HG03060 (cell line): Measurements from ENCODE around the gene TPRX1.
A peak's percentile ranks its signal among the peaks of the same experiment; 100 is the strongest.
"Not testable (repeated sequence)": the region's sequence is repeated elsewhere in the genome, so short reads cannot be mapped to it uniquely, and the experiment has no call there.

Experiments
- ATAC-seq: cut with Tn5 transposase; IDR thresholded peaks from one replicate; pipeline ENCODE4 v1.9.1; 2021; ENCODE audit warnings: low read depth, moderate number of reproducible peaks; ENCODE audit not compliant: unreplicated experiment

Gene TPRX1

GRCh38 chr19:47803148-47803547 lies 1.2 kb downstream of the TPRX1 start:
- not testable (repeated sequence) for ATAC-seq

- ATAC-seq: no peak
Measured at GRCh38 chr19:47802521-47803043, 1.8 kb downstream of the TPRX1 start.

- ATAC-seq: no peak
Measured at GRCh38 chr19:47801270-47801669, 3.1 kb downstream of the TPRX1 start.

GRCh38 chr19:47798904-47799266 lies 5.5 kb downstream of the TPRX1 start:
- no peak for ATAC-seq

GRCh38 chr19:47797996-47798903 lies 6.1 kb downstream of the TPRX1 start:
- no peak for ATAC-seq

GRCh38 chr19:47796785-47797184 lies 7.6 kb downstream of the TPRX1 start:
- ATAC-seq: no peak

- ATAC-seq: no peak
Measured at GRCh38 chr19:47794526-47794925, 9.8 kb downstream of the TPRX1 start.

- ATAC-seq: no peak
Measured at GRCh38 chr19:47792616-47793015, 11.7 kb downstream of the TPRX1 start.

GRCh38 chr19:47790398-47790814 lies 13.9 kb downstream of the TPRX1 start:
- no peak for ATAC-seq

GRCh38 chr19:47789811-47790210 lies 14.5 kb downstream of the TPRX1 start:
- ATAC-seq: not testable (repeated sequence)

GRCh38 chr19:47787307-47787706 lies 17.0 kb downstream of the TPRX1 start:
- ATAC-seq: not testable (repeated sequence)

GRCh38 chr19:47786566-47786965 lies 17.8 kb downstream of the TPRX1 start:
- no peak for ATAC-seq

GRCh38 chr19:47781590-47782262 lies 22.6 kb downstream of the TPRX1 start:
- ATAC-seq: no peak

GRCh38 chr19:47780215-47780551 lies 24.2 kb downstream of the TPRX1 start:
- no peak for ATAC-seq

GRCh38 chr19:47779524-47780214 lies 24.7 kb downstream of the TPRX1 start:
- ATAC-seq: no peak

GRCh38 chr19:47778954-47779351 lies 25.4 kb downstream of the TPRX1 start:
- ATAC-seq: no peak

- ATAC-seq: peak; percentile 49
Measured at GRCh38 chr19:47778049-47778953, 26.1 kb downstream of the TPRX1 start, which contains the start of gene SELENOW. Gene SELENOW, plus strand, starts transcription at chr19:47778703. Its CDS starts 83 bp downstream, at chr19:47778786.

GRCh38 chr19:47777245-47778048 lies 26.9 kb downstream of the TPRX1 start:
- not testable (repeated sequence) for ATAC-seq

- ATAC-seq: no peak
Measured at GRCh38 chr19:47776568-47776967, 27.8 kb downstream of the TPRX1 start.
